A549 treated with CORT108297 at 1 μM for 4 hours (cell line): Measurements from ENCODE around the gene LRFN3. TPM values are rescaled to one million over a fixed set of nuclear protein-coding genes. Genes with fewer than 3 reads are reported as not detected.

Experiments used
- total RNA-seq: library from RNA; stranded (reverse); fragments of 200-300 nt; extraction: Qiagen RNA extraction; gene quantifications from 5 replicates; pipeline ENCODE4 v1.2.3, GENCODE V29; 2022

The LRFN3 gene, protein sequence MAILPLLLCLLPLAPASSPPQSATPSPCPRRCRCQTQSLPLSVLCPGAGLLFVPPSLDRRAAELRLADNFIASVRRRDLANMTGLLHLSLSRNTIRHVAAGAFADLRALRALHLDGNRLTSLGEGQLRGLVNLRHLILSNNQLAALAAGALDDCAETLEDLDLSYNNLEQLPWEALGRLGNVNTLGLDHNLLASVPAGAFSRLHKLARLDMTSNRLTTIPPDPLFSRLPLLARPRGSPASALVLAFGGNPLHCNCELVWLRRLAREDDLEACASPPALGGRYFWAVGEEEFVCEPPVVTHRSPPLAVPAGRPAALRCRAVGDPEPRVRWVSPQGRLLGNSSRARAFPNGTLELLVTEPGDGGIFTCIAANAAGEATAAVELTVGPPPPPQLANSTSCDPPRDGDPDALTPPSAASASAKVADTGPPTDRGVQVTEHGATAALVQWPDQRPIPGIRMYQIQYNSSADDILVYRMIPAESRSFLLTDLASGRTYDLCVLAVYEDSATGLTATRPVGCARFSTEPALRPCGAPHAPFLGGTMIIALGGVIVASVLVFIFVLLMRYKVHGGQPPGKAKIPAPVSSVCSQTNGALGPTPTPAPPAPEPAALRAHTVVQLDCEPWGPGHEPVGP
- 15.6 to 25.9 TPM (median 22.3 TPM) in 5 replicates for total RNA-seq

DNA sequence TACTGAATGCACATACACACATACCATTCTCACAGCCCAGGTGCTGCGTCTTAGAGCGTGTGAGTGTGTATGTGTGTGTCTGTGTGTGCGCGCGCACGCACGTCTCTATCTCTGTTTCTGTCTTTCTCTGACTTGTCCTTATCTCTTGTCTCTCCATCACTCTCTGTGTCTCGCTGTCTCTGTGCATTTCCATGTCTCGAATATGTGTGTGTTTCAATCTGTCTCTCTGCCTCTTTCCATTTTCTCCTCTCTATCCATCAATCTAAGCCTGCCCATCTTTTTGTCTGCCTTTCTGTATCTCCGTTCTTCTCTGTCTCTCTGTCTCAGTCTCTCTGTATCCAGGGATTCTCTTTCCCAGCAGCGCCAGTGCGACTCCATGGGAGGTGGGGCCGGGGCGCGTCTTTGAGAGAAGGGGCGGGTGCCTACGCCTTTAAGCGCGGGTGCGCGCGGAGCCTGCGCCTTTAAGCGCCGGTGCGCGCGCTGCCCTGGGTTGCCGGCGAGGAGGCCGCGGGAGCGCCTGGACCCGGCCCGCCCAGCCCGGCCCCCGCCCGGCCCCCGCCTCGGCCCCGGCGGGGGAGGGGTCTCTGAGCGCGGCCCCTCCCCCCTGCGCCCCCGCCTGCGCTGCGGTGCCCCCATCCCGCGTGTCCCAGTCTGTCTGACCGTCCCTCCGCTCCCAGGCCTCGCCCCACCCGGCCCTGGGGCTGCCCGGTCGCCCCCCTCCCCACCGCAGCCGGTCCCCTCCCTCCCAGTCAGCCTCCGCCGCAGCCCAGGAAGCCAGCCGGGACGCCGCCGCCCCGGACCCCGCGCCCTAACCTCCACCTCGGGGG lies at the start of gene LRFN3:
LRFN3 (plus strand) TSS at position 464 of the 827 bp plus-strand sequence. CDS start 3,052 bp downstream, outside the sequence.

DNA sequence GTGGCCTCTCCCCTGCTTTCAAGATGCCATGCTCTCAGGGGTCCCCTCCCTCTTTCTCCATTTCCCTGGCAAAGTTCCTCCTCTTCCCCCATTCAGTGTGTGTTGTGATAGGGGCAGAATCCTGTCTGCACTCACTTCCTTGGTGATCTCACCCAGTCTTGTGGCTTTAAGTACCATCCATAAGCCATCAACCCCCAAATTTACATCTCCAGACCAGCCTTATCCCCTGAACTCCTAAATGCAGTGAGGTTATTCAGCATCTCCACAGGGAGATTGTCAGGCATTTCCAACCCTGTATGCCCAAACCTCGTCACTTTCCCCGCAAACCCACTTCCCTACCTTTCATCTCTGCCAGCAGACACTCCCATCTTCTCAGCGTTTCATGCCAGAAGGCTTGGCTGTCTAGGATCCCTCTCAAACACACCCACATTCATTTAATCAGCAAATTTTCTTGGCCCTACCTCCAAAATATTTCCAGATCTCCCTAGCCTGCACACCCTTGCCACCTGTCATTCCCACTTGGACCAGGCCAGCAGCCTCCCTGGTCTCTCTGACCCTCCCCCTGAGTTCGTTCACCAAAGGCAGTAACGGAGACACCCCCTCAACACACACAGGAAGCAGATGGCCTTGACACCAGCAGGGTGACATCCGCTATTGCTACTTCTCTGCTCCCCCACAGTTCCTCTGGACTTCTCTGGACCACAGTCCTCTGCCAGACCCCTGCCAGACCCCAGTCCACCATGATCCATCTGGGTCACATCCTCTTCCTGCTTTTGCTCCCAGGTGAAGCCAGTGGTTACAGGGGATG lies 34.1 kb upstream of the LRFN3 start, which contains the start of gene HCST:
HCST (plus strand) TSS at position 676 of the 808 bp plus-strand sequence; CDS start at position 741, 65 bp downstream.

DNA sequence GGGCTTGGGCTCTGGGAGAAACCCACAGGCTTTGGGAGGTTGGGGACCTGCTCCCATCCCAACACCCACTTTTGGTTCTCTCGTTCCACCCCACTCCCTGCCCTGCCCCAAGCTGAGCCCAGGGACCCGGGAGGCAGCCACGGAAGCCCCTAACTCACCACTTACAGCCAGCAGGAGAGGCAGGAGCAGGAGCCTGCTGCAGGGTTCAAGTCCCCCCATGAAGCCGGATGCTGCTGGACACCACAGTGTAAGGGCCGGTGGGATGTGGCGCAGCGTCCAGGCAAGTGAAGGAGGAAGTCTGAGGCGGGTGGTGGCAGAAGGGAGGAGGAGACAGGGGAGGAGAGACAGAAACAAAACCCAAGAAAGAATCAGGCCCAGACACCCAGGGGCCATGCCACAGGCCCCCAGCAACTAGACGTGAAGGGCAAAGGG lies 28.1 kb upstream of the LRFN3 start, which contains the start of gene TYROBP:
TYROBP (minus strand) TSS at position 286 of the 432 bp plus-strand sequence; CDS start at position 219, 67 bp downstream.

Other genes with a start within 250 kb of the LRFN3 start
- gene ZBTB32, start 231.8 kb upstream of the LRFN3 start, total RNA-seq, result 0.03 TPM in 1 of 5 replicates, not detected in the others
- 47.4 to 63.8 TPM (median 61.5 TPM) in 5 replicates for gene KMT2B, start 218.4 kb upstream of the LRFN3 start, total RNA-seq
- gene IGFLR1, start 193.9 kb upstream of the LRFN3 start, total RNA-seq, result 12.9 to 14.2 TPM (median 13.3 TPM) in 5 replicates
- 26.6 to 31.3 TPM (median 28.4 TPM) in 5 replicates for gene U2AF1L4, start 191.0 kb upstream of the LRFN3 start, total RNA-seq
- 285 to 335 TPM (median 294 TPM) in 5 replicates for gene PSENEN, start 190.7 kb upstream of the LRFN3 start, total RNA-seq
- gene LIN37, start 187.8 kb upstream of the LRFN3 start, total RNA-seq, result 18.3 to 28.2 TPM (median 25.9 TPM) in 5 replicates
- gene HSPB6, start 179.3 kb upstream of the LRFN3 start, total RNA-seq, result 0.12 to 0.29 TPM (median 0.19 TPM) in 5 replicates
- gene PROSER3, start 178.2 kb upstream of the LRFN3 start, total RNA-seq, result 23.1 to 33.0 TPM (median 27.3 TPM) in 5 replicates
- 4.3 to 9.2 TPM (median 6.5 TPM) in 5 replicates for gene ARHGAP33, start 160.8 kb upstream of the LRFN3 start, total RNA-seq
- 0.22 to 0.36 TPM (median 0.24 TPM) in 4 of 5 replicates, not detected in the other for gene PRODH2, start 123.5 kb upstream of the LRFN3 start, total RNA-seq
- gene NPHS1, start 83.9 kb upstream of the LRFN3 start, total RNA-seq, result 0.32 to 0.84 TPM (median 0.46 TPM) in 5 replicates
- gene KIRREL2, start 79.5 kb upstream of the LRFN3 start, total RNA-seq, result 0.32 to 0.69 TPM (median 0.49 TPM) in 5 replicates
- 62.9 to 100 TPM (median 98.2 TPM) in 5 replicates for gene APLP1, start 67.8 kb upstream of the LRFN3 start, total RNA-seq
- gene NFKBID, start 35.8 kb upstream of the LRFN3 start, total RNA-seq, result 6.6 to 10.3 TPM (median 7.4 TPM) in 5 replicates
- gene HCST, start 33.8 kb upstream of the LRFN3 start, total RNA-seq, result 0.28 to 0.76 TPM (median 0.62 TPM) in 4 of 5 replicates, not detected in the other
- gene TYROBP, start 28.1 kb upstream of the LRFN3 start, total RNA-seq, result not detected in 5 replicates
- gene SDHAF1, start 58.8 kb downstream of the LRFN3 start, total RNA-seq, result 28.9 to 53.3 TPM (median 48.7 TPM) in 5 replicates
- 0.10 to 0.50 TPM (median 0.33 TPM) in 5 replicates for gene SYNE4, start 72.4 kb downstream of the LRFN3 start, total RNA-seq
- 24.0 to 27.0 TPM (median 26.6 TPM) in 5 replicates for gene ALKBH6, start 77.8 kb downstream of the LRFN3 start, total RNA-seq
- gene CLIP3, start 96.5 kb downstream of the LRFN3 start, total RNA-seq, result 0.68 to 1.1 TPM (median 0.92 TPM) in 5 replicates
- 5.2 to 8.2 TPM (median 7.8 TPM) in 5 replicates for gene THAP8, start 117.9 kb downstream of the LRFN3 start, total RNA-seq
- gene WDR62, start 118.5 kb downstream of the LRFN3 start, total RNA-seq, result 19.8 to 31.7 TPM (median 27.4 TPM) in 5 replicates
- gene OVOL3, start 174.8 kb downstream of the LRFN3 start, total RNA-seq, result 0.15 to 0.74 TPM (median 0.38 TPM) in 4 of 5 replicates, not detected in the other
- gene POLR2I, start 178.5 kb downstream of the LRFN3 start, total RNA-seq, result 244 to 270 TPM (median 252 TPM) in 5 replicates
- 409 to 569 TPM (median 558 TPM) in 5 replicates for gene TBCB, start 179.1 kb downstream of the LRFN3 start, total RNA-seq
- 1,500 to 2,226 TPM (median 2,198 TPM) in 5 replicates for gene CAPNS1, start 203.7 kb downstream of the LRFN3 start, total RNA-seq
- gene COX7A1, start 216.1 kb downstream of the LRFN3 start, total RNA-seq, result not detected in 5 replicates